Panc1 (cell line): ENCODE data around the gene FAF1. TPM values are rescaled to one million over a fixed set of nuclear protein-coding genes. Genes with fewer than 3 reads are reported as not detected.

Source experiments
- ATAC-seq: fragments of 200-7000 bp; cut with Tn5 transposase; 2 replicates; pipeline ENCODE4 v1.9.1; 2020; ENCODE audit warnings: mild to moderate bottlenecking, moderate library complexity
- BruUV-seq: library from RNA; stranded (reverse); fragments of 400-500 nt; replicated peaks from 2 replicates; lab custom pipeline; 2021; lab: Mats Ljungman, UMichigan
- CTCF ChIA-PET: fragments of 300-600 bp; sonication (Branson Sonifier 250); formaldehyde crosslinking; loops from one replicate; lab custom pipeline; 2022; ENCODE audit warnings: antibody characterized with exemption; lab: Charles Lee
- POLR2A ChIA-PET: fragments of 300-600 bp; sonication (Branson Sonifier 250); formaldehyde crosslinking; loops from one replicate; lab custom pipeline; 2022; ENCODE audit warnings: antibody characterized with exemption; lab: Charles Lee
- DNase-seq: peaks from one replicate; pipeline ENCODE4 v3.0.0-alpha.2; 2010; ENCODE audit warnings: low read depth, low spot score
- H3K27ac ChIP-seq: 2 replicates; pipeline ENCODE4 v1.5.1; 2011; ENCODE audit warnings: mild to moderate bottlenecking, low read length, inconsistent platforms
- H3K27me3 ChIP-seq: fragments of 200-500 bp; sonication (Bioruptor generic); 2 replicates; pipeline ENCODE4 v1.6.0; 2014; ENCODE audit warnings: low read length, inconsistent platforms; ENCODE audit not compliant: control insufficient read depth, insufficient read depth
- H3K36me3 ChIP-seq: fragments of 200-500 bp; sonication (Bioruptor generic); 2 replicates; pipeline ENCODE4 v1.5.1; 2014; ENCODE audit warnings: inconsistent platforms, mild to moderate bottlenecking, low read length, moderate library complexity; ENCODE audit not compliant: control insufficient read depth, insufficient read depth
- H3K4me1 ChIP-seq: 2 replicates; pipeline ENCODE4 v1.5.1; 2011; ENCODE audit warnings: inconsistent platforms, mild to moderate bottlenecking, low read length, moderate library complexity; ENCODE audit not compliant: control insufficient read depth, insufficient read depth
- H3K4me3 ChIP-seq, 2 experiments: 2 replicates each; pipeline ENCODE4 v1.5.1; 2011 to 2012; ENCODE audit warnings: low read depth in 2 of 2, low read length in 2 of 2, mild to moderate bottlenecking in 2 of 2, inconsistent platforms in 1 of 2, moderate library complexity in 1 of 2
- H3K9me3 ChIP-seq: fragments of 200-500 bp; sonication (Bioruptor generic); 2 replicates; pipeline ENCODE4 v1.5.1; 2014; ENCODE audit warnings: low read depth, mild to moderate bottlenecking, inconsistent platforms, low read length, moderate library complexity; ENCODE audit not compliant: control insufficient read depth, insufficient read depth
- CTCF ChIP-seq: fragments of 450-650 bp; IDR thresholded peaks from 2 replicates; pipeline ENCODE4 v1.5.1; 2017; ENCODE audit warnings: mild to moderate bottlenecking
- POLR2AphosphoS5 ChIP-seq: IDR thresholded peaks from 2 replicates; pipeline ENCODE4 v1.6.1; 2012; ENCODE audit warnings: mild to moderate bottlenecking, low read depth, low read length, moderate library complexity
- REST ChIP-seq, 2 experiments: IDR thresholded peaks; 2 replicates each; pipeline ENCODE4 v1.6.1; 2011 to 2012; ENCODE audit warnings: low read depth in 2 of 2, control low read depth in 1 of 2, low read length in 1 of 2, mild to moderate bottlenecking in 1 of 2, moderate library complexity in 1 of 2; ENCODE audit not compliant: insufficient read depth in 1 of 2
- SIN3A ChIP-seq: IDR thresholded peaks from 2 replicates; pipeline ENCODE4 v1.6.1; 2012; ENCODE audit warnings: low read depth, mild to moderate bottlenecking, low read length, moderate library complexity, borderline replicate concordance; ENCODE audit not compliant: insufficient read depth
- TCF7L2 ChIP-seq: IDR thresholded peaks from 2 replicates; pipeline ENCODE4 v1.6.1; 2011; ENCODE audit warnings: mild to moderate bottlenecking, low read depth, low read length, inconsistent platforms
- in situ Hi-C: cut with HindIII; loops from 2 replicates; pipeline ENCODE4 v1.10.0; 2016; ENCODE audit warnings: low sequenced_read_pairs, low pct_unique_long_range_greater_than_20kb
- intact Hi-C: fragments of 100-400 bp; cut with micrococcal nuclease; formaldehyde crosslinking; loops from one replicate; pipeline ENCODE4 v1.10.0; 2022; ENCODE audit not compliant: unreplicated experiment
- total RNA-seq: library from RNA; stranded (reverse); gene quantifications from one replicate; pipeline ENCODE4 v1.2.1, GENCODE V29; 2021; ENCODE audit not compliant: unreplicated experiment

Gene FAF1
- total RNA-seq, 1 experiment from 2014 or later, result 101 TPM

GRCh38 chr1:50637460-50637859 is 322.6 kb downstream of the FAF1 start:
- CTCF ChIA-PET, result interaction anchor here (0.6 kb wide), 1 partner anchor 68 kb away, joined by 3 read pairs; no protein-coding TSS in a partner anchor
- POLR2A ChIA-PET, result no interaction called here

GRCh38 chr1:50634251-50634650 is 325.8 kb downstream of the FAF1 start:
- Histone ChIP-seq H3K36me3 (no peaks in the 10 kb centered on the region), H3K27me3 (no peaks in the 10 kb centered on the region), H3K4me3 (no peak overlapping the region), H3K4me1 (no peaks in the 10 kb centered on the region), H3K9me3 (no peaks in the 10 kb centered on the region), H3K27ac (no peak overlapping the region)
- intact Hi-C loops (no loop called here), in situ Hi-C loops (no loop called here)
- TF ChIP-seq TCF7L2, result no peak
- TF ChIP-seq SIN3A, result no peak
- no peak for TF ChIP-seq REST (IDR thresholded peaks at IDR 0.05; ENCODE audit: insufficient read depth in 1 of 2, low read depth in 2 of 2, low read length in 1 of 2)
- TF ChIP-seq CTCF, result no peak
- no peak for ATAC-seq
- CTCF ChIA-PET, result no interaction called here
- no peak for DNase-seq
- no TSS peak for BruUV-seq
- POLR2A ChIA-PET, result no interaction called here

More at GRCh38 chr1:50637460-50637859, 322.6 kb downstream of the FAF1 start:
- Histone ChIP-seq H3K27me3 (no peaks in the 10 kb centered on the region), H3K27ac (no peak overlapping the region), H3K4me3 (no peak overlapping the region), H3K9me3 (no peaks in the 10 kb centered on the region), H3K36me3 (no peaks in the 10 kb centered on the region), H3K4me1 (no peaks in the 10 kb centered on the region)
- no peak for ATAC-seq
- intact Hi-C loops, result no loop called here
- in situ Hi-C loops, result no loop called here
- DNase-seq, result no peak
- TF ChIP-seq SIN3A, result no peak
- TF ChIP-seq CTCF, result no peak
- no peak for TF ChIP-seq REST (IDR thresholded peaks at IDR 0.05; ENCODE audit: insufficient read depth in 1 of 2, low read depth in 2 of 2, low read length in 1 of 2)
- no peak for TF ChIP-seq POLR2AphosphoS5
- no peak for TF ChIP-seq TCF7L2
- no TSS peak for BruUV-seq
